ENCODE results near the gene SLC6A2.

The SLC6A2 gene

GRCh38 chr16:55728797-55729196 lies 73.0 kb downstream of the SLC6A2 start:
- no peak for TF ChIP-seq CTCF (IDR thresholded peaks at IDR 0.05)

GRCh38 chr16:55730115-55730514 lies 74.3 kb downstream of the SLC6A2 start:
- no peak for TF ChIP-seq CTCF (IDR thresholded peaks at IDR 0.05)

- TF ChIP-seq CTCF (IDR thresholded peaks at IDR 0.05): no peak
These were observed 76.7 kb downstream of the SLC6A2 start for GRCh38 chr16:55732496-55732895.

GRCh38 chr16:55734665-55735064 lies 78.9 kb downstream of the SLC6A2 start:
- no peak for TF ChIP-seq CTCF (IDR thresholded peaks at IDR 0.05)

GRCh38 chr16:55735120-55735781 lies 79.5 kb downstream of the SLC6A2 start:
- no peak for TF ChIP-seq CTCF (IDR thresholded peaks at IDR 0.05)

GRCh38 chr16:55736671-55737070 lies 80.9 kb downstream of the SLC6A2 start:
- TF ChIP-seq CTCF (IDR thresholded peaks at IDR 0.05): no peak

GRCh38 chr16:55737318-55737717 lies 81.5 kb downstream of the SLC6A2 start:
- TF ChIP-seq CTCF (IDR thresholded peaks at IDR 0.05): no peak

- no peak for TF ChIP-seq CTCF (IDR thresholded peaks at IDR 0.05)
These were observed 82.2 kb downstream of the SLC6A2 start for GRCh38 chr16:55737966-55738365.
